Esophagus mucosa (tissue), 1 donor: Measurements from ENCODE around the gene TBC1D9. TPM values are rescaled to one million over a fixed set of nuclear protein-coding genes. Genes with fewer than 3 reads are reported as not detected.
"Not testable (repeated sequence)": the region's sequence is repeated elsewhere in the genome, so short reads cannot be mapped to it uniquely, and the experiment has no call there.

Experiments used
- ATAC-seq: fragments of 200-7000 bp; cut with Tn5 transposase; one replicate; pipeline ENCODE4 v1.9.1; 2020
- total RNA-seq: library from RNA; stranded (reverse); gene quantifications from one replicate; pipeline ENCODE4 v1.2.4, GENCODE V29; 2023
- donor health status: DM: yes; HTN: yes; CAD: no.

TBC1D9 gene
- total RNA-seq, 1 donor from 2014 or later = 11.5 TPM

DNA sequence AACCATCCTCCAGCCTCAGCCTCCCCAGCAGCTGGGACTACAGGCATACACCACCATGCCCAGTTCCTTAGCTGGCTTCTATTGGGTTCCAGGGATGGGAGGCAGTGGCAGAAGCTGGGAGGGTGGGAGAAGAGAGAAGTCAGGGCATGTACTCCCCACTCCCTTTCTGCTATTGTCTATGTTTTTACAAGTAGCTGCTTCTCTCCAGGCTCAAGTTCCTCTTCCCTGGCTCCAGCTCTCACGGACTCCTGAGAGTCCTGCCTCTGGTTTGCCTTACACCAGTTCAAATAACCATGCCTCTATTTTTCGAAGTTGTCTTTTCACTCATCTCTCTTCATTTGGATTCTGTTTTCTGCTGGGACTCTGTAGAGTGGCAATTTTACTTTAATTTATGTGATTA lies 2.9 kb downstream of the TBC1D9 start:
- no peak for ATAC-seq

DNA sequence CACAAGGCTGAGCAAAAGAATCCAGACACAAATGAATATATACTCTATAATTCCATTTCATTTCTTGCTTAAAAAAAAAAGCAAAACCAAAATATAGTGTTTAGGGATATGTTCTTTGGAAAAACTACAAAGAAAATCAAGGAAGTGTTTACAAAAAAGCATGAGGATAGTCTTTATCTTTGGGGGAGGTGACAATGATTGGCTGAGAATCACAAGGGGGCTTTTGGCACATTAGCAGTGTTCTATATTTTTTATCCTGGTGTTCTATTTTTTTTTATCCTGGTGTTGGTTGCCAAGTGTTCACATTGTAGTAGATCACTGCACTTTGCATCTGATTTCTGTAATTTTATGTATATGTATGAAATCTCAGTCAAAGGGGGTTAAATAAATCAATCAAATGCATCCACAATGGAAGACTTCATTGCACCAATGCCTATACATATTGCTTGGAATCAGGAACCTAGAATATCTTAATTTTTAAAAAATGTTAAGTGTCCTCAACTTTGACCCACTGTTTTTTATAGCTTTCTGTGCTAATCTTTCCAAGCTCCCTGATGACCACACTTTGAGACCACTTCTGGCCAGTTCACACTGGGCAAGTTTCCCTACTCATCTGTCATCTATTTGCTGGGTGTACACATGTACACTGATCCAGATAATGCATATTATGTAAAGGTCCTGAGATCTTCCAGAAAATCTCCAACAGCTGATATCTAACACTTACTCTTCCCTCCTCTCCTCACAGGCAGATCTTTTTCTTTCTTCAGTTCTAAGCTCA lies 3.7 kb downstream of the TBC1D9 start:
- no peak for ATAC-seq

DNA sequence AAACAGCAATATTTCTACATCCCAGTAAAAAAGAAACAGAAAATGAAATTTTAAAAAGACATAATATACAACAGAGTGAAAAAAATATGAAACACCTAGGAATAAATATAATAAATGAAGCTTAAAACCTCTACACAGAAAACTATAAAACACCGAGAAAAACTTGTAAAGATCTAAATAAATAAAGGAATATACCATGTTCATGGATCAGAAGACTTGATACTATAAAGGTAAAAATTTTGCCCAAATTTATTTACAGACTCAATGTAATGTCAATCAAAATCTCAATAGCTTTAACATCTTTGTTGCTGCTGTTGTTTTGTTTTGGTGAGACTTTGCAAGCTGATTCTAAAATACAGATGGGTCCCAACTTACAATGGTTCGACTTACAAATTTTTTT lies 5.7 kb downstream of the TBC1D9 start:
- ATAC-seq = no peak

DNA sequence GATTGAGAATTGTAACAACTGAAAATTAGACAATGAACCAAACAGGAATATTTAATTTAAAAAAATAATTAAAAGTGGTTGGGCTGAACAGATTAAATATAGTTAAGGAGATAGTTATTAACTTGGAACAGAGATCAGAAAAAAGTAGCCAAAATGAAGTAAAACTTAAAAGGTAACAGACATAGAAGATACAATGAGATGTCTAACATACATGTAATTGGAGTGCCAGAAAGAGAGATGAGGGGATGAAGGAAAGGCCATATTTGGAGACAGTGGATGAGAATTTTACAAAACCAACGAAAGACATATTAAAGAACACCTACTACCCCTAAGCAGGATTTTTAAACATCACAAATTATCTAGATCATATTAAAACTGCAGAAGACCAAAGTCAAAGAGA lies 8.0 kb downstream of the TBC1D9 start:
- ATAC-seq = no peak

DNA sequence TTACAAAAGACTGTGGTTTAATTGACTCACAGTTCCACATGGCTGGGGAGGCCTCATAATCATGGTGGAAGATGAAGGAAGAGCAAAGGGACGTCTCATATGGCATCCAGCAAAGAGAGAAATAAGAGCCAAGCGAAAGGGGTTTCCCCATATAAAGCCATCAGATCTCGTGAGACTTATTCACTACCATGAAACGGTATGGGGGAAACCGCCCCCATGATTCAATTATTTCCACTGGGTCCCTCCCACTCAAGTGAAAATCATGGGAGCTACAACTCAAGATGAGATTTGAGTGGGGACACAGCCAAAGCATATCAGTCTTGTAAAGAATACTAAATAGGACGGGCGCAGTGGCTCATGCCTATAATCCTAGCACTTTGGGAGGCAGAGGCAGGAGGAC lies 9.6 kb downstream of the TBC1D9 start:
- ATAC-seq = not testable (repeated sequence)

DNA sequence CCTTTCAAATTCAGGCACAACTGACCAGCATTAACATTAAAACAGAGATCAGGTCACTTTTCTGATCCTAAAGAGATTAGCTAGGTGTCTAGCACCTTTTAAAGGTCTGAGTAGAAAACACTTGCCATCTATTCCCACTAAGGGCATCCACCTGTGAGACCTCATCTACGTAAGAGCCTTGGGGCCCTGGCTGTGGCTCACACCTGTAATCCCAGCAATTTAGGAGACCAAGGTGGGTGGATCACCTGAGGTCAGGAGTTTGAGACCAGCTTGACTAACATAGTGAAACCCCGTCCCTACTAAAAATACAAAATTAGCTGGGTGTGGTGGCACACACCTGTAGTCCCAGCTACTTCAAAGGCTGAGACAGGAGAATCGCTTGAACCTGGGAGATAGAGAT lies 11.8 kb downstream of the TBC1D9 start:
- no peak for ATAC-seq

DNA sequence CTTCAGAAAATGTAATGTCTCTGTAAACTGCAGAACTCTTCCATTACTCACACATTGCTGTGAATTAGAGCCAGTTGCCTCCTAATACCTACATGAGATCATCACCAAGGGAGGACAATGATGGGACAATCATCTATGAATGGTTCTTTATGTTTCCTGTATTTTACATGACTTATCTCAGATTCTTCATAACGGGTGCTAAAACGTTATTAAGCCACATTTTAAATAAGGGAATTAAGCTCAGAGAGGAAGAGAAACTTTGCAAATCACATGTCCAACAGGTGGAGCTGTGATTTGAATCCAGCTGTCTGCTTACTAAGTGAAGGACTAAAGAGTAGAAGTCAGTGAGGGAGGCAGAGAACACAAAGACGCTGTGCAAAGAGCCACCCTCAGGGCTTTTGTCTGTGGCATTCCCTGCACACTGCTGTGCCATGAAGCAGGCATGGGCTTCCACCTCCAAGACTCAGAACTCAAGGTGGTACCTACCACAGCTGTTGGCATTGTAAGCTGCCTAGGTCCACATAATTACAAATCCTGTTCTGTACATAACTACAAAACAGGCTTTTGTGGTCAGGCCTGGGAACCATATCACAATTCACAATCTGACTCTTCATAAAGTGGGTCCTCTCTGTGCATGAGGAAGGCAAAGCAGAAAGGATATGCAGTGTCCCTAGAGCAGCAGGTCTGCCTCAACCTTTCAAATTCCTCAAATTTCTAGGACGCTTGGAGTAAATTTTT lies 12.8 kb downstream of the TBC1D9 start:
- peak; percentile 80 for ATAC-seq

DNA sequence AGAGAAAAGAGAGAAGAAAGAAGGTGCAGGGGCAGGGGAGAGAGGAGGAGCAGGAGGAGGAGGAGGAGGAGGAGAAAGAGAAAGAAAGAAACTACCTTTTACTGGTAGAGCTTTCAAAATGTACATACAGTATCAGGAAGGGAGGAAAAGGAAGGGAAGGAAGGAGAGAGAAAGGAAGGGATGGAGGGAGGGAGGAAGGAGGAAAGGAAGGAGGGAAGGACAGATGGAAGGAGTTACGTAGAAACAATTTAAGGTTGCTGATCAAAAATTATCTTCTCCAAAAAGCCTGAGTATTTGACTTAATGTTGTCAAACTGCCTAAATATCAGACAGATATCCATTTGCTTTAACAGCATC lies 13.4 kb downstream of the TBC1D9 start:
- ATAC-seq = no peak

DNA sequence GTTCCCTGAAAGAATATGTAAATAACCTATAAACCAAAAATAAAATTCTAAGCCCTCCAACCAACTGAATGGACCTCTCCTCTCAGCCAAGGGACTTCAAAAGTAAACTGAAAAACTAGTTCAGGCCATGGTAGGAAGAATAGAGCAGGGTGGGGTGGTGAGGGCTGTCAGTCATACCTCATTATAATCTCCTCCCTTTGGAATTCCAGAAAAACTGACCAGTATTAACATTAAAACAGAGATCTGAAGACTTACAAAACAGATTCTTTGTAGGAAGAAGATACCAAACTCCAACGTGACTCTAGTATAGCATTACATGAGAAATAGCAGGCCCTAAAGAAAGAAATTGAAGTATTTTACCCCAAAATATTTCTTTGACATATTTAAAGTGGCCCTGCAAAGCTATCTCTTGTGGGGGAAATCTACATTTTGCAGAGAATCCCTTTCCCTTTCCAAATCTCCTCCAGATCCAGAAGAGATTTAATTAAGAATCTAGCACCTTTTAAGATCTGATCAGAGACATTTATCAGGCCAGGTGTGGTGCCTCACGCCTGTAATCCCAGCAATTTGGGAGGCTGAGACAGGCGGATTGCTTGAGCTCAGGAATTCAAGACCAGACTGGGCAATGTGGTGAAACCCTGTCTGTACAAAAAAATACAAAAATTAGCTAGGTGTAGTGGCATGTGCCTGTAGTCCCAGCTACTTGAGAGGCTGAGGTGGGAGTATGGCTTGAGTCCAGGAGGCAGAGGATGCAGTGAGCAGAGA lies 15.1 kb downstream of the TBC1D9 start:
- ATAC-seq = no peak

DNA sequence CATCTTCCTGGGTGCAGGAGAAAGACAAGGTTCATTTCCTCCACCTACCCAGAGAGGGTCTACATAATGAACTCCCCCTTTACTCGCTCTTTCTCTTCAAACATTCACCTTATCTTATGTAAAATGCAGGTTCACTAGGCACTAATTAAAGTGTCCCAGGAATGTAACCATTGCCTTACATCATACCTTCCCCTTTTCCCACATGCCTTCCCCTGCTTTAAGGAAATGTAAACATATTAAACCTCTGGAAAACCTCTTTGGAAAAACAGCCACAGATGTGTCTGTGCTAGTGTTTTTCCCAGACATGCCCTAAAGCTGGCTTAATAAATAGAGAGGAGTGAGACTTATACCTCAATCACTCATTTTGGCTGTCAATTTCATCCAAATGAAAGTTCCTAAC lies 15.8 kb downstream of the TBC1D9 start:
- no peak for ATAC-seq

DNA sequence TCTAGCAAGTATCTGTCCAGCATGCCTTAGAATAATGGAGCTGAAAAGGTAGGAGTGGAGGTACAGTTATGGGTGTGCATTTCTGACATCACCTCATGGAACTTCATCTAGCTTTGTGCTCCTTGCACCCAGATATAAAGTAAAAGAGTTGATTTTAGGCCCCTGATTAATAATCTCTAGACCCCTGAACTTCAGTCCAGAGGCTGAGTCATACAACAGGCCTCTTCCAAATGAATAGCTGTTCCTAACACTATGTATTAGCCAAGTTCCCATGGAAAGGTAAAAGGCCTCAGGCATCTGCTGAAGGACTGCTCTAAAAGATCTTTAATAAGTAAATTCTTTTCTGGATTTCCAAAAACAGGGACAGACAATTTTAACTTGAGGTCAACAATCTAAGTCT lies 16.2 kb downstream of the TBC1D9 start:
- no peak for ATAC-seq

DNA sequence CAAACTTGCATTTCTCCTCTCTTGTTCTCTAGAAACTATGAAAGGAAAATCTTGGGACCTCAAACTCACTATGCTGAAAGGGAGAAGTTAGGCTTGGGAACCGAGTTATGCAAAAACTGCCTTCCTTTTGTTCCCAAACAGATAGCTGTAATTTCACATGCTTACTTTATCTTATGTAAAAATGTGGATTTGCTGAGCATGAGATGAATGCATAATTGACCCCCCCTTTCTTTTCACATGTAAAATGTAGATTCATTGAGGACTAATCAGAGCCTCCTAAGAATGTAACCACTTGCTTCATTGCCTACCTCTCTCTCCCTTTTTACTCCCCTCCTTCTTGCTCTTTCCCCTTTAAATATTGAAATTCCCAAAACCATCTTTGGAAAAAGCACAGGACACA lies 18.0 kb downstream of the TBC1D9 start:
- no peak for ATAC-seq

DNA sequence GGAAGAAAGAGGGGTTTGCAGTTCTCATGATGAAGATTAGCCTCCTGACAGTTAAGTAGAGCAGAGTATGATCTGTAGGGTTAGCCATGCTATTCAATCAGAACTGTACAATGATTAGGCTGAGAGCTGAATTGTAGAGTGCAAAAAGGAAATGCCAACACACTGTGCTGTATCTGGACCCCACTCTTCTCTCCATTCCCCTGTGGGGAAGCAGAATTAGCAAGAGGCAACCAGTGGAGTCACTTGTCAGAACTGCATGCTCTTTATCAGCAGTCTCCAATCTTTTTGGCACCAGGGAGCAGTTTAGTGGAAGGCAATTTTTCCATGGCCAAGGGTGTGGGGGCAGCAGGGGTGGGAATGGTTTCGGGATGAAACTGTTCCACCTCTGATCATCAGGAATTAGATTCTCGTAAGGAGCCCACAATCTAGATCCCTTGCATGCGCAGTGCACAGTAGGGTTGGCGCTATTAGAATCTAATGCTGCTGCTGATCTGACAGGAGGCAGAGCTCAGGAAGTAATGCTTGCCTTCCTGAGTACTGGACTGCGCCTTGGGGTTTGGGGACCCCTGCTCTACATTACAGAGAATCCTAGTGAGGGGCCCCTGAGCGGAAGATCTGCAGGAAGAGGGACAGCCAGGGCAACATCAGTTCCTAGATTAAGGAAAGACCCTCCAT lies 19.4 kb downstream of the TBC1D9 start:
- peak; percentile 8 for ATAC-seq

DNA sequence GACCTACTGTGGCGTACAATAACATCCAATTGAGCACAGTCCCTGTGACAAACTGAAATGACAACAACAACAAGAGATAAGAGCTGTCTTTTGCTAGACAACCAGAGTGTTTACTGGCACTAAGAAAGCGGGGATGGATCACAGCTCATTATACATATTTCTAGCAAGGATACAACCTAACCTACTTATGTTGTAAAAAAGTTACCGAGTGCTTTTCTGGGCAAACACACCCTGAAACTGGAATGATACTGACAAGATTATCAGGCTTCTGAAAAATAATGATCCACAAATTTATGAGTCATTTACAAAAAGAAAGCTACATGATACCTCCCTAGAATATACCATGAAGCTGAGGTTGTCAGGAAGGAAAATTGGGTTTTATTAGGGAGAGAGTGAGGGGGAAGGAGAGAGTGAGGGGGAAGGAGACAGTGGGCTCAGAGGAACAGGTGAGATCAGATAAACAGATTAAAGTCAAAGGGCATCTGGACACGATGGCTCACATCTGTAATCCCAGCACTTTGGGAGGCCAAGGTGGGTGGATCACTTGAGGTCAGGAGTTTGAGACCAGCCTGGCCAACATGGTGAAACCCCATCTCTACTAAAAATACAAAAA lies 20.3 kb downstream of the TBC1D9 start:
- ATAC-seq = no peak

DNA sequence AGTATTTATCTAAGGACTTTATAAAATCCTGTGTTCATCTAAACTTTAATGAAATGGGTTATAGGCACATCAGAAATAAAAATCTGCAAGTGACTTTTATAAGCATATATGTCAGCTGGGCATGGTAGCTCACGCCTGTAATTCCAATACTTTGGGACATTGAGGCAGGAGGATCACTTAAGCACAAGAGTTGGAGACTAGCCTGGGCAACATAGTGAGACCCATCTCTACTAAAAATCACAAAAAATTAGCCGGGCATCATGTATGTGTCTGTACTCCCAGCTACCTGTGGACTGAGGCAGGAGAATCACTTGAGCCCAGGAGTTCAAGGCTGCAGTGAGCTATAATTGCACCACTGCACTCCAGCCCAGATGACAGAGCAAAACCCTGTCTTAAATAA lies 20.9 kb downstream of the TBC1D9 start:
- no peak for ATAC-seq

DNA sequence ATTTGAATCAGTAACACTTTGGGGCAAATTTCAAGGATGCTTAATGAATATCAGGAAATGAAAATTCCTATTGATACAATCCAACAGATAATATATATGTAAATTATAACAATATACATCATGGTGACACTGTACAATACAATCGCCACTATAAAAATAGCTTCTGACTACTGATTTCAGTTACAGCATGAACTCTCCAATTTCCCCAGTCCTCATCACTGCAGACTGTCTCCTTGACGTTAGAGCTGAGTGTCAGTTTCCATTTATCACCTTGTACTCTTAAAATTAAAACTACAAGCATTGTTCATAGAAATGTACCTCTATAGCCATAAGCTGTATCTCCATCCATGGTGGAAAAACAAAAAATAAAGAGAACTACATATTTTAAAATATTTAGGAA lies 23.4 kb downstream of the TBC1D9 start:
- ATAC-seq = no peak

DNA sequence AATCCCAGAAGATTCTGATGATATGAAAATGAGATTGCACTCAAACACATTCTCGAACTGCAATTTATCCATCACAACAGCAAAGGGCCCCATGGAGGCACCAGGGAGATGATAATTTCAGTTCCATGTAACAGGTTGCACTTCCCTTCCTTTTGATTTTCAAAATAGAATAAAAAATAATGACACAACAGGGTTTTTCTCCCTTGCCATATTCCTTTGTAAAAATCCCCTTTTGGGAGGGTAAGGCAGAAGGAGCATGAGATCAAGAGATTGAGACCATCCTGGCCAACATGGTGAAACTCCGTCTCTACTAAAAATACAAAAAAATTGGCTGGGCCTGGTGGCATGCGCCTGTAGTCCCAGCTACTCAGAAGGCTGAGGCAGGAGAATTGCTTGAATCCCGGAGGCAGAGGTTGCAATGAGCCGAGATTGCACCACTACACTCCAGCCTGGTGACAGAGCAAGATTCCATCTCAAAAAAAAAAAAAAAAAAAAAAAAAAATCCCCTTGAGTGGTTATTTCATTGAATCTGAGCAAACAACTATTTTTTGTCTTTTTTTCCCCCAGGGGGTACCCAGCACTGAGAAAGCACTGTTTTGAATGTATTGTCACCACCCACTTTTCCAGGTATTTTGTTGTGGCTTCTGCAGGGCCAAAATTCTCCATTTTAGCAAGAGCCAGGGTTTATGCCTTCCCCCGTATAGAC lies 26.7 kb downstream of the TBC1D9 start:
- ATAC-seq = no peak

DNA sequence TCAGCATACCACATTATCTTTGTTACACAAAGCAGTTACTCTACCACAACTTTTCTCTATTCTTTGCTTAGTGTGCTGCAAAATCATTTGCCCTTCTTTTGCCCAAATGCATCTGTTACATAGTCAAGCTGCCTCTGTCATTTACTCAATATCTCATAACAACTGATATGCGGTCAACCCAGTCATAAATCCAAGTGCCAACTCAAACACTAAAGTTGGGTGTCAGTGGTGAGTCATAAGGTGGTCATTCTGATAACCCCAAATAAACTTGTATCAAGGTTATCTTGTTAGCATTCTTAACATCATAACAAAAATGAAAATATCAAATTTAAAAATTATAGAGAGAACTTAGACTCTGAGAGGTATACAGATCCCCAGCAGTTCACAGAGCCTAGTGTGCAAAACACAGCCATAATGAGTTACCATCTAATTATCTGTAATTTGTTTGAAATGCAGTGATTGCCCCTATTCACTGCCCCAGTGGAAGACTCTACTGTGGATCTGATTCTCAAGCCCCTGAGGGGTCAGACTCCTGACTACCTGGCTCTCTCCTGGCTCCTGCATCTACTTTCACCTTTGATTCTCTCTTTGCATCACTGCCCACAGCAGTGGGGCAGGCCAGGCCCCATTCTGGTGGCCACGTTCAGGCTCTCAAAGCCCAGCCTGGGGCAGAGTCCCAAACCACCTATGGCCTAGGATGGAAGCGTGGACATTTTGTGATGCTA lies 29.2 kb downstream of the TBC1D9 start:
- ATAC-seq = no peak

DNA sequence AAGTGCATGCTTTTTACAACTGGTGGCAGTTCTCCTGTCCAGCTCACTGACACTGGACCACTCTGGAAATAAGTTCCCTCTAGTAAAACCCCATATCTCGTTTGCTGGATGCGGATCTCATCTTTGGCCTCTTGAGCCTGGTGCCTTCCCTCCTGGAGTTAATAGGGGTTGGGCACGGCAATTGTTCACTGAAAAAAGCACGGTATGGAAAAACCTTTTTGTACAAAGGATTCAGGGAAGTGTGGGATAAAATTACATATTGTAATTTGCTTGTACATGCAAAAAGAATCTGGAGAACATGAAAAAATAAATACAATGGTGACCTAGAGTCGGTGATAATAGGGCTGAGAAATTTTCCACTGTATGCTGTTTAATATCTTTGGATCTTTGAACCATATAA lies 30.6 kb downstream of the TBC1D9 start:
- ATAC-seq = no peak

DNA sequence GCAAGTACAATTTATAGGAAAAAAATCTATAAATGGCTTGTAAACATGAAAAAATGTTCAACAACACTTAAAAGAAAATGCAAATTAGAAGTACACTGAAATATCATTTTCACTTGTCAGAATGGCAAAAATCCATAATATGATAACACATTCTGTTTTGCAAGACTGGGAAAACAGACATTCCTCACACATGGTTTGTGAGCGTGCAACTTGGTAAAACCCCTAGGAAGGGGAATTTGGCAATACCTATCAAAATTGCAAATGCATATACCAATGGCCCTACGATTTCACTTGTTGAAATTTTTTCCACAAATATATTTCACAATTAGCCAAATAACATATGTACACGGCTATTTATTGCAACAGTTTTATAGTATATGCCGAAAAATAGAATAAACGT lies 31.4 kb downstream of the TBC1D9 start:
- no peak for ATAC-seq
